Measurements from ENCODE around the gene GBP6. TPM values are rescaled to one million over a fixed set of nuclear protein-coding genes. Genes with fewer than 3 reads are reported as not detected.

The GBP6 gene
- total RNA-seq, 1 donor from 2014 or later, result 0.34 TPM

Other genes starting within 250 kb of the GBP6 start
- 131 and 132 TPM in 2 replicates for gene GBP2, start 237.9 kb upstream of the GBP6 start, total RNA-seq
- not detected in 2 replicates for gene GBP7, start 188.1 kb upstream of the GBP6 start, total RNA-seq
- 75.4 and 76.5 TPM in 2 replicates for gene GBP4, start 165.1 kb upstream of the GBP6 start, total RNA-seq
- 239 and 241 TPM in 2 replicates for gene GBP5, start 91.2 kb upstream of the GBP6 start, total RNA-seq
- 18.8 and 20.0 TPM in 2 replicates for gene LRRC8B, start 160.8 kb downstream of the GBP6 start, total RNA-seq

All from T-helper 2 cell treated with Interferon-gamma antibody and Interleukin-4, amounts not matched to agents 100 ng/mL and 5 ng/mL, for 36 hours (primary cell).